ENCODE measurements around the gene PTGES2.

The PTGES2 gene

GRCh38 chr9:128153060-128153946 lies 25.8 kb upstream of the PTGES2 start:
- no peak for DNase-seq

- DNase-seq: no peak
Observed at GRCh38 chr9:128152133-128153059, 24.9 kb upstream of the PTGES2 start.

- DNase-seq: no peak
Observed at GRCh38 chr9:128151309-128152132, 24.0 kb upstream of the PTGES2 start.

- no peak for DNase-seq
Observed at GRCh38 chr9:128150594-128151308, 23.2 kb upstream of the PTGES2 start.

- no peak for DNase-seq
Observed at GRCh38 chr9:128149951-128150593, 22.5 kb upstream of the PTGES2 start.

- DNase-seq: no peak
Observed at GRCh38 chr9:128149001-128149701, 21.6 kb upstream of the PTGES2 start, which contains the start of gene LCN2. LCN2 (plus strand) TSS chr9:128149453; CDS start chr9:128149526, 73 bp downstream.

- no peak for DNase-seq
Observed at GRCh38 chr9:128148509-128149000, 21.0 kb upstream of the PTGES2 start.

GRCh38 chr9:128146591-128147120 lies 19.1 kb upstream of the PTGES2 start:
- no peak for DNase-seq

GRCh38 chr9:128145951-128146351 lies 18.4 kb upstream of the PTGES2 start:
- DNase-seq: no peak

- no peak for DNase-seq
Observed at GRCh38 chr9:128145536-128145935, 18.0 kb upstream of the PTGES2 start.

GRCh38 chr9:128144239-128145181 lies 17.0 kb upstream of the PTGES2 start:
- DNase-seq: no peak

- DNase-seq: no peak
Observed at GRCh38 chr9:128143525-128144238, 16.2 kb upstream of the PTGES2 start.

GRCh38 chr9:128142596-128142995 lies 15.1 kb upstream of the PTGES2 start:
- DNase-seq: no peak

- no peak for DNase-seq
Observed at GRCh38 chr9:128142061-128142460, 14.5 kb upstream of the PTGES2 start.

- DNase-seq: no peak
Observed at GRCh38 chr9:128141604-128142003, 14.1 kb upstream of the PTGES2 start.

- DNase-seq: no peak
Observed at GRCh38 chr9:128139621-128140020, 12.1 kb upstream of the PTGES2 start.

- DNase-seq: no peak
Observed at GRCh38 chr9:128138001-128138400, 10.5 kb upstream of the PTGES2 start.
